Endothelial cell of umbilical vein (primary cell): ENCODE data around the gene SLC6A6.

Experiments
- CTCF ChIP-seq, 2 donors: IDR thresholded peaks; 1 replicate in 1 of 2; 2 replicates in 1 of 2; pipeline ENCODE4 v1.5.1; 2011; ENCODE audit warnings: low read length in 2 of 2, mild to moderate bottlenecking in 2 of 2, moderate library complexity in 2 of 2, control low read depth in 1 of 2, inconsistent platforms in 1 of 2, low read depth in 1 of 2; ENCODE audit not compliant: insufficient read depth in 1 of 2; ENCODE audit errors: extremely low read depth in 1 of 2
- EZH2 ChIP-seq: IDR thresholded peaks from 2 replicates; pipeline ENCODE4 v1.6.1; 2012; ENCODE audit warnings: borderline replicate concordance, low read depth, mild to moderate bottlenecking, moderate library complexity, low read length, inconsistent platforms; ENCODE audit not compliant: severe bottlenecking
- POLR2A ChIP-seq: IDR thresholded peaks from 2 replicates; pipeline ENCODE4 v1.6.1; 2012; ENCODE audit warnings: low read depth, mild to moderate bottlenecking, control low read depth, low read length

- TF ChIP-seq POLR2A (no peak), CTCF (IDR thresholded peaks at IDR 0.05; ENCODE audit: extremely low read depth in 1 of 2, insufficient read depth in 1 of 2, low read depth in 1 of 2, low read length in 2 of 2) (no peak), EZH2 (no peak)
These were observed 121.4 kb downstream of the SLC6A6 start for GRCh38 chr3:14523792-14524191.
